GM19372 (cell line): ENCODE measurements around the gene VIM.
A peak's percentile ranks its signal among the peaks of the same experiment; 100 is the strongest.

ENCODE experiments used
- ATAC-seq: cut with Tn5 transposase; IDR thresholded peaks from one replicate; pipeline ENCODE4 v1.9.1; 2021; ENCODE audit warnings: mild to moderate bottlenecking, low read depth, moderate library complexity; ENCODE audit not compliant: unreplicated experiment

VIM gene

DNA sequence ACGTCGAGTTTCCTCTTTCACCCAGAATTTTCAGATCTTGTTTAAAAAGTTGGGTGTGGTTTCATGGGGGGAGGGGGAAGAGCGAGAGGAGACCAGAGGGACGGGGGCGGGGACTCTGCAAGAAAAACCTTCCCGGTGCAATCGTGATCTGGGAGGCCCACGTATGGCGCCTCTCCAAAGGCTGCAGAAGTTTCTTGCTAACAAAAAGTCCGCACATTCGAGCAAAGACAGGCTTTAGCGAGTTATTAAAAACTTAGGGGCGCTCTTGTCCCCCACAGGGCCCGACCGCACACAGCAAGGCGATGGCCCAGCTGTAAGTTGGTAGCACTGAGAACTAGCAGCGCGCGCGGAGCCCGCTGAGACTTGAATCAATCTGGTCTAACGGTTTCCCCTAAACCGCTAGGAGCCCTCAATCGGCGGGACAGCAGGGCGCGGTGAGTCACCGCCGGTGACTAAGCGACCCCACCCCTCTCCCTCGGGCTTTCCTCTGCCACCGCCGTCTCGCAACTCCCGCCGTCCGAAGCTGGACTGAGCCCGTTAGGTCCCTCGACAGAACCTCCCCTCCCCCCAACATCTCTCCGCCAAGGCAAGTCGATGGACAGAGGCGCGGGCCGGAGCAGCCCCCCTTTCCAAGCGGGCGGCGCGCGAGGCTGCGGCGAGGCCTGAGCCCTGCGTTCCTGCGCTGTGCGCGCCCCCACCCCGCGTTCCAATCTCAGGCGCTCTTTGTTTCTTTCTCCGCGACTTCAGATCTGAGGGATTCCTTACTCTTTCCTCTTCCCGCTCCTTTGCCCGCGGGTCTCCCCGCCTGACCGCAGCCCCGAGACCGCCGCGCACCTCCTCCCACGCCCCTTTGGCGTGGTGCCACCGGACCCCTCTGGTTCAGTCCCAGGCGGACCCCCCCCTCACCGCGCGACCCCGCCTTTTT is at the start of gene VIM:
Gene VIM (plus strand): TSS at position 151 of the 925 bp plus-strand sequence. CDS start 1,182 bp downstream, outside the sequence.
- peak; percentile 26 for ATAC-seq

DNA sequence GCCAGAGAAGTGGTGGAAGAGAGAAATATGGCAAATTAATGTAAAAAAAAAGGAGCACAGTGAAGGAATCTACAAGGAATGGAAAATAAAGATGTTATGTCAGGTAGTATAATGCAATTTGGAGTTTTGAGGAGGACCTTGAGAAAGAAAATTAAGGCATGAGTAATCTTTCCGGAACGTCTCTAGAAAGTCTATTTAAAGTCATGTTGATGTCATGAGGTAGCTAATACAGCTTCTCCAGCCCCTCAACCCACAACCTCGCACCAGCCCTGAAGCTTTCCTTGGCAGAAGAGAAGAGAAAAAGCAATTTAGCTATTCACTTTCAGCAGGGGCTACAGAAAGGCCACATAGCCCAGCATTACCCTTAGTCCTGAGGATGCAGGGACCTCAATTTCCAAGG is 49.0 kb upstream of the VIM start:
- no peak for ATAC-seq

DNA sequence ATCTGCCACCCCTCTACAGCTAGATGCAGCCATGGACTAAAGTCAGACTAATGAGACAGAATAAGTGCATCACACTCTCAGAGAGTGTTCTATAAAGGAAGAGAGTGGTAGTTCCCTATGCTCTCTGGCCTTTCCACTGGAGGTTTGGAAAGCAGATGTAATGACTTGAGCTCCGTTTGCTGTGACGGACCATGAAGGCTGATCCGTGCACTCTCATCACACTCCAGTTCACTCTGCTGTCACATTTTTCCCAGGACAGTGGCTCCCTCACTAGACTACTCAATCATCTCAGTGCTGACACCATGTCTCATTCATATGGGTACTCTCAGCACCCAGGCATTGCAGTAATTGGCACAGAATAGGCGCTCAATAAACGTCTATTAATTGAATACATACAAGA is 46.9 kb upstream of the VIM start:
- ATAC-seq = no peak

DNA sequence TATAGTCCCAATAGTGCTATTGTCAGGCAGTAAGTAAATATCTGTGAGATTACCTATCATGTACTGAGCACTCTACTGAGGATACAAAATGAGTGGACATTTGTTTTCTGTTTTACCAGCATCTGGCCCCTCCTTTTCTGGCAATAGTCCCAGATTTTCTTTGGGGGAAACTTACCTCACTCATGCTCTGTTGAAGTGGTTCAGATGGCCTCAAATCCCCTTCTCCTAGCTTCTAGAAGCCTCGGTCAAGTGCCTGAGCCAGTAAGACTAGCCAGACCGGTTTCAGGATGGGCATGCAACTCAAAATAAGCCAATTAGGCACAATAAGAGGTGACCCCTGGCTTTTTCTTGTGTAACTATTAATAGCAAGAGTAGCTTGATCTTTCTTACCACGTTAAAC is 46.3 kb upstream of the VIM start:
- no peak for ATAC-seq

DNA sequence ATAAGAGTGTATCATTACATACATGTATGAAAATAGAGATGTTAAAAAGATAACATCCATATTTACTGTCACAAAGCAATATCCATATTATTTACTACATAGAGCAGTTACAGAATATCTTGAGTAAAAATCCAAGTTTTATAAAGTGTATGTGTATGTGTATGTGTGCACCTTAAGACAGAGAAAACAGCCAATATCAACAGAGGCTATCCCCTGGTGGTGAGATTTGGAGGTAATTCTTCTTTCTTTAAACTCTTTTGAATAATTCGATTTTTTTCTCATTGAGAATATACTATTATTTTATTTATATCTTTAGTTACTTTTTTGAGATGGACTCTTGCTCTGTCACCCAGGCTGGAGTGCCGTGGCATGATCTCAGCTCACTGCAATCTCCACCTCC is 44.9 kb upstream of the VIM start:
- no peak for ATAC-seq

DNA sequence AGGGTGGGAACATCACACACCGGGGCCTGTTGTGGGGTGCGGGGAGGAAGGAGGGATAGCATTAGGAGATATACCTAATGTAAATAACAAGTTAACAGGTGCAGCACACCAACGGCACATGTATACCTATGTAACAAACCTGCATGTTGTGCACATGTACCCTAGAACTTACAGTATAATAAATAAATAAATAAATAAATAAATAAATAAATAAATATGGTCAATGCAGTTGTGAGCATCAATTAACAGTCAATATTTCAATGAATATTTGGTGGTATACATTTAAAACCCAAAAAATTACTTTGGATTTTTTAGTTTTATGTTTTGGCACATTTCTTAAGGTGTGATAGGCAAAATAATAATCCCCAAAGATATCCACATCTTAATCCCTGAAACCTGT is 42.2 kb upstream of the VIM start:
- no peak for ATAC-seq

DNA sequence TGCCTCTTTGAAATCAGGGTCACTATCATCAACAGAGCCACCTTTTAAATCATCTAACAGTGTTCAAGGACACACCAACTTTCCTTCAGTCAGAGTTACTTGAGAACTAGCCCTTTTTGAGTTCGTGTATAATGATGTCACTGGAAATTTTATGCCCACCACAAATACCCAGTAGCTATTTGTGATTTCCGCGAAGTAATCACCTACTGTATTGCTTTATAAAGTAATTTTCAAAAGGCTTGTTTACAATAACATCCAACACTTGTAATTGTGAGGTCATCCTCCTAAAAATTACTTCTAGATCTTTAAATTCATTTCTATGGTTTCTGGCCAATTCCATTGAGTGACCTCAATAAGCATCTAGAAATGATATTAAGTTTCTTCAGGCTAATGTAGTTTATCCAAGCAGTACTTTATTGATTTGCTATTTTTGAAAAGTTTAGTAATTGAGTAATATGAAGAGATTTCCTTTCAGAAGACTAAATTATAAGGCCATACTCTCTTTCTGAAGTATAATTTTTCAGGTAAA is 39.3 kb upstream of the VIM start:
- ATAC-seq = no peak

DNA sequence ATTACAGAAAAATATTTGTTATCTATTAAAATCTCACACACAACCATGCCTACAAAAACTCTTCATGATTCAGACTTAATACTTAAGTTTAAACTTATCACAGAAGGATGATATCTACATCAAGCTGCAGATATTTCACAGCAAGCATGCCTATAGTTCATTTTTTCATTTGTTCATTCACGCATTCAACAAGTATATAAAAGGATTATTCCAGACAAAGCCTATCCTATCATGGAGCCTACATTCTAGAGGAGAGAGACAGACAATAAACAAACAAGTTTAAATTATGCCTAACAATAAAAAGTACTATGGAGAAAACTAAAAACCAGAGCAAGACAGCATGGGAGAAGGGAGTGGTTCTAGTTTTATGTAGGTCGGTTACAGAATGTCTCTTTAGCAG is 37.4 kb upstream of the VIM start:
- ATAC-seq = no peak

DNA sequence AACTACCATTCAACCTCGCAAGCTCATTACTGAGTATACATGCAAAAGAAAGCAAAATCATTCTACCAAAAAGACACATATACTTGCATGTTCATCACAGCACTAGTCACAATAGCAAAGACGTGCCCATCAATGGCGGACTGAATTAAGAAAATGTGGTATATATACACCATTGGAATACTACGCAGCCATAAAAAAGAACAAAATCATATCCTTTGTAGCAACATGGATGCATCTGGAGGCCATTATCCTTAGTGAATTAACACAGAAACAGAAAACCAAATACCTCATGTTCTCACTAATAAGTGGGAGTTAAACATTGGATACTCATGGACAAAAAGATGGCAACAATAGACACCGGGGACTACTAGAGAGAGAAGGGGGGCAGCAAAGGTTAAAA is 33.0 kb upstream of the VIM start:
- no peak for ATAC-seq

DNA sequence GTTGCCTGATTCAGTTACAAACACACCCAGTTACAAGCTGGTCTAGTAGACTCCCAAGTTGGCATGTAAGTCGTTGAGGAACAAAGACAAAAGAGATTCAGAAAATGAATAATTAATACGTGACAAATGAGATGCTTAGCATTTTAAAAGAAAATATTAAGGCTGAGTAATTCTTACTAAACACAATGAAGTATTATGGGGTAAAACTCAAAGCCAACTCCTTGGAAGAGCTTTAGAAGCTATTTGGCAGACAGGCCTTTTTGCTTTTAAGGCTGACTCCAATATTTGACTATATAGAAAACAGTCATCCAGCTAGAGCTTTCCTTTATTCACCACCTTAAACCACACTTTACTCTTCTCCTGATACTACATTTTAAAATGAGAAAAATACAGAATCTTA is 32.0 kb upstream of the VIM start:
- ATAC-seq = no peak

DNA sequence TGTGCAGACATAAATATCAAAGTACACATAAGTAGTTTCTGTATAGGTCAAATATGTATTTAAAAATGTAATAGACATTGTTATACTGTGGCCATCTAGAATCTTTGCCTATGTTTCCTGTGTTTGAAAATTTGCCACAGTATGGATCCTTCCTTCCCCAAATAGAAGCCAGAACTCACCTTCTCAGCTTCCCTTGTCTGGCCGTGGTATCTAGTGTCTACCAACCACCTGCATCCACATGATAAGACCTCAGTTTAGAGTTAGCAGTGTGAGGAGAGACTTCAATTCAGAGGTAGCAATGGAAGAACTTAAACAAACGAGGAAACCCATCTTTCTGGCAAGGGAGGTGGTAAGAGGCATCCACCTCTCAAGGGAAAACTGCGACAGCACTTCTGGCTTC is 31.5 kb upstream of the VIM start:
- ATAC-seq = no peak

DNA sequence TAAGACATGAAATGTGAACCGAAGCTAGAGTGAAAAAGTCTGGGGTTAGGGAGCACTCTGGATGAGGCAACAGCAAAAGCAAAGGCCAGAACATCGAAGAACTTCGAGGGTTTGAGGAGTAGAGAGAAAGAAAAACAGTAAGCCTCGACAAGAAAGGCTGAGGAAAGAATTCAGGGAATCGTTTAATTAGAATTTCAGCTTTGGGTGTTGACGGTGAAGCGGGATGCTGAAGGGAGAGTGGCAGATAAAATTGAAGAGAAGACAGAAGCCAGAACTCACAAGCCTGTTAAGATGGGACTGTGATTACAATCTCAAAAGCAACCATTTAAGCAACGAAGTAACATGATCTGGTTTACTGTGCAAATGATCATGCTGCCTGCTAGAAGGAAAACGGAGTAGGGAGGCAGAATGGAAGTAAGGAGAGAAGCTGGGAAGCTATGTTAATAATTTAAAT is 28.7 kb upstream of the VIM start:
- no peak for ATAC-seq

DNA sequence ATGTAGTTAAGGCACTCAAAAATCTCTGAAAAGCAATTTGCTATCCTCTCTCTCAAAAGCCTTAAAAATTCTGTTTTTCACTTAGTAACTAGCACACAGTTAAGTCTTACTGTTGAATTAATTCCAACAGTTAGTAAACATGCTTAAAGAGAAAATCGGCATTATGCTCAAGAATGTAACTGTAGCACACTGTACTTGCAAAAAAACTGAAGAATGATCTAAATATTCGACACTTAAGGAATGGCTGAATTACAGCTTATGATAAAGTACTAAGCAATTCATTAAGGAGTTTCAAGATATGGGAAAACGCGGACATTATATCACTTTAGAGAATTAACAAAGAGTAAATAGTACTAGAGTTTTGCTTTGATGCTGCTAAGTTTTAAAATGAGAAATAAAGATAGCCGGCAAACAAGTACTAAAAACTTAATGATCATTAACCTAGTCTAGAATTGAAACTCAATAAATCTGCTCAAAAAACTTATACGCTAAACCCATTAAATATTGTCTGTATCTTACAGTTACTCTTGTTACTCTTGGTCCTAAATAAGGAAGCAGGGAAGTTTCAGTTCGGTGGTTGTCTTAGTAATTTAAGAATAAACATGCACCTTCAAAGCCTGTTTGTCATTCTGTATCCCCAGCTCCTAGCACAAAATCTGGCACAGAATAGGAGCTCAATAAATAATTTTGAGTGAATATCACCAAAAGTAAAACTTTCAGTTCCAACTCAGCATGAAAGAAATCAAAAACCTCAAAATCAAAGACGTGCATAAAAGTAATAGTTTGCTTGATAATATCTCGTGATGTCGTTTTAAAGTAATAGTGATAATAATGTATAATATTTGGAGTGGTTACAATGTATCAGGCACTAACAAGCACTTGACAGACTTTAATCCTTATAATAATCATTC is 27.8 kb upstream of the VIM start:
- ATAC-seq = no peak

DNA sequence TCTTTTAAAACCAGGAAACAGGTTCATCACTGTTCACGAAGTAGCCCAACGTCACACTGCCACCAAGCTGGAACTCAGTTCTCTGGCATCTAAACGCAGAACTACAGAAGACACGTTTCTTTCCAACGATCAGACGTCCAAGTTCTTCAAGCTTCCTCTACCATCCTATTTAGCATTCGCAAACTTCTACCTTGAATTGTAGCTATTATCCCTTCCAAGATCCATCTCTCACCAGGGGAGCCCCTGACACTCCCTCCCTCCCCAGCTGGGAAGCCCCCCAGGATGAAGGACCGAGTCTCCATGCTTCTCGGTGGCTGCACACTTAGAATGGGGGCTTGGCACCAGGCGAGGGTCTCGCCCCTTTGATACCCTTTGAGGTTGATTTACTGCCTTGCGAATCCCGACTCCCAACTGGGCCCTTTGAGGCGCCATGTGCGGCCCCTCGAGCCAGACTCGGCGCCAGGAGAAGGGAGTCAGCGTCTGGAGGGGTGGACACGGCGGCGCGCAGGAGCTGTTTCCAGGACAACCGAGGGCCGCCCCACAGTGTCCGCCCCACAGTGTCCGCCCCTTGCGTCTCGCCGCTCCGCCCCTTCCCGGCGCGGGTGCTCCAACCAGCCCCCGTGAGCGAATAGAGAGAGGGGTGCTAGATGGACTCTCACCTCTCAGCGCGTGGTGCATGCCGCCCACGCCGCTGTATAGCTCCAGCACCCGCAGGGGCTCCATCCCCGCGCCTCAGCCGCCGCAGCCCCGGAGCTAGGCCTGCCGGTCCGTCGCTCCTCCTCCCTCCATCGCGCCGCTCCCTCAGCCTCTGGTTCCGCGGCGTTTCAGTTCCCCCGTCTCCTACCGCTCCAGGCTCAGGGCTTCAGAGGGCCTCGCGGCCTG is 26.9 kb upstream of the VIM start, which contains the start of gene TRDMT1:
Gene TRDMT1 (minus strand): TSS at position 761 of the 882 bp plus-strand sequence. CDS start 38 bp downstream, at position 723.
- peak; percentile 89 for ATAC-seq

DNA sequence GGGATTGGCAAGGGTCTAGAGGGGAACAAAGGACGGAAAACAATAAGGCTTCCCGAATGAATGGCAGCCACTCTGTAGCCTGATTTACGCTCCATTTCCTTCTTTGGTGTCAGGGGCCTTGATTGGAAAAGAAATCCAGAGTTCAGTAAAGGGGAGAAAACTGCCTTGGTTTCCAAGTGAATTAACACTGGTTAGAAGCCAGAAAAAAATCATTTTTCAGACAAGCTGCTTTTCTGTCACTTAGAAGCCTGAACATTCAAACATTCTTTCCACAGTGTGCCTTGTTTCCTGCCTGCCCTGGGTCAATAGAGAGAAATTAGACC is 26.3 kb upstream of the VIM start:
- no peak for ATAC-seq

DNA sequence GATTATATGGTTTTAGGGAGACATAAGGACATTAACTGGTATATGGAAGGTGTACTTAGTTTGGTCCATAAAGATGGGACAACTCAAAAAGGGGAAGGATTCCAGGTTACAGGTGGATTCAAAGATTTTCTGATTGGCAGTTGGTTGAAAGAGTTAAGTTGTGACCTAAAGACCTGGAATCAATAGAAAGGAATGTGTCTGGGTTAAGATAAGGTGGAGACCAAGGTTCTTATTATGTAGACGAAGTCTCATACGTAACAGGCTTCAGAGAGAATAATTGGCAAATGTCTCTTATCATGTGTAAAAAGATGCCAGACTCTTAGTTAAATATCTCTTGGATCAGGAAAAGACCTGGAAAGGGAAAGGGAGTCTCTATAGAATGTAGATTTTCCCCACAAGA is 25.5 kb upstream of the VIM start:
- no peak for ATAC-seq

DNA sequence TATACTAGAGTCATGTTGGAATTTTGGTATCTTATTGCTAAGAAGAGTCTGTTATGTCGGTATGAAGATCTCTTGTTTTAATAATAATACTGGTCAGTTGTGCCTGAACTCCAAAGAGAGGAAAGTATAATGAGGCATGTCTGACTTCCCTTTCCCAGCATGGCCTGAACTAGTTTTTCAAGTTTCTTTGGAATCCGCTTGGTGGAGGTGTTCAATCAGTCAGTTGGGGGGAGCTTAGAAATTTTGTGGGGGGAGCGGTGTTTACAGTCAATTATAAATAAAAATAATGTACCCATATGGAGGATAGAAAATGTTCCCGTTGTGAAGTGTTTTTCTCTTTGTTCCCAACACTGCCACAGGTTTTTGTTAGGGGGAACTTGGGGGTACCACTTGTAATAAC is 25.0 kb upstream of the VIM start:
- ATAC-seq = no peak

DNA sequence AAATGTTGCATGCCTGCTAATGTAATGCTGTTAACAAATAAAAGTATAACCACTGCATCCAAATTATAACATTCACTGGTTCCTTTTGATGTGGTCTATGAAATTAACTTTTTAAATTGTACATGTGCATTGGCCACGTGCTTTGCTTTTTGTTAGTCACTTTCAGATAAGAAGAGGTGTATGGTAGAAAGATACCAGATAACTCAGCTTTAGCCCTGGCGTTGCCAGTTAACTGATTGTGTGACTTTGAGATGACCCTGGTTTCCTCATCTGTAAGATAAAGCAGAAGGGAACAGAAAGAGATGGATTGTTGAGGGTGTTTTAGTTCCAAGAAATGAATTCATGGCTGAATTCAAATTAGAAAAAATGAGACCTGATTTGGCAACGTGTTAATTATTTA is 24.6 kb upstream of the VIM start:
- no peak for ATAC-seq

DNA sequence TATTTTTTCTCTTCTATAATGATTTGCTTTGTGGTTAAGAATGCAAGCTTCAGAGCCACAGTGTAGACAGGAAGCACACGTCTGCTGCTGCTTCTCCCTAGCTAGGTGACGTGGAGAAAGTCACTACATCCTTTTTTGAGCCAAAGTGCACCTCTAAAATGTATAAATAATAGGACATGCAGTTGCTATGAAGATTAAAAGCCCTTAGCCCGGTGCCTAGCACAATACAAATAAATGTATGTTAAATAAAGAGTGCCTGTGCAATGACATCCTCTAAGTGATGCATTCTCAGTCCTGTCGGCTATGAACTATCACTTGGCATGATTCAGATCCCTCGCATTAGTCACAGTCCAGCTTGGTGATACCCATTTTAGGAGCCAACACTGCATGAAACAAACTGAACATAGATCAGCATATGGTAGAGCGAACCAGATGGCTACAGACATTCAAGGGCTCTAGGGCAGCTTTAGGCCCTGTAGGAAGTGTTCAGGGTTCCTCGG is 21.8 kb upstream of the VIM start:
- peak; percentile 49 for ATAC-seq

DNA sequence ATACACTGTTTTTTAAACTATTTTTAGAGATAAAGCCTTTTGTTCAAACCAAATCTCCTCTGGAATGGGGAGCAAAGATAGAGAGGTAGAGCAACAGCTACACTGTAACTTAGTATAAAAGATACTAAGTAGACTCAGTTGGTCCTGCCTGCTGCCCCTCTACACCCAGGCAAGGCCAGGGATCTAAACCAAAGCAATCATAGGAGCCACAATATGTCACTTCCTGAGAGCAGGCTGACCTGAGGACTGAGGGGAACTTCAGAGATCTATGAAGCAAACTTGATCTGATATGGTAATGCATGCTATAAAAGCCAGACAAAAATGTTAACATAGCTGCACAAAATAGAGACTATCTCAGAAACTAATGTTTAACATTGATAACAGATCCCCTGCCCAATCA is 19.6 kb upstream of the VIM start:
- ATAC-seq = no peak
